GM18520 (cell line): ENCODE results near the gene CRABP2.
A peak's percentile ranks its signal among the peaks of the same experiment; 100 is the strongest.

Source experiments
- ATAC-seq: cut with Tn5 transposase; IDR thresholded peaks from one replicate; pipeline ENCODE4 v1.9.1; 2021; ENCODE audit not compliant: unreplicated experiment

Gene CRABP2

DNA sequence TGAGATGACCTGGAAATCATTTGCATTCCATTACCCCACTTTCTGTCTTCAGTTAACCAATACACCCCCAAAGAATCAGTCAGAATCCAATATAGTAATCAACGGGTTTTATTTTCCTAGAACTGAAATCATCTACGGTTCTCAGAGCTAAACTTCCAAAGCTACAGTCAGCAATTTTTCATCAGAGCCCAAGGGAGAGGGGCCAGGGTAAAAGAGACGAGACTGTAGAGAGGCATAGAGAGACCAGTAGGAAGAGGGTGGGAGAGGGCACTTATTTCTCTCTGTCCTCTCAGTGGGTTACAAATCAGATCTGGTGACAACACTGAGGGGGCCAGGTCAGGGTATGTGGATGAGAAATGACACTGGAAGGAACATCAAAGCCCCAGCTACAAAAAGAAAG lies 36.6 kb upstream of the CRABP2 start:
- ATAC-seq = no peak

DNA sequence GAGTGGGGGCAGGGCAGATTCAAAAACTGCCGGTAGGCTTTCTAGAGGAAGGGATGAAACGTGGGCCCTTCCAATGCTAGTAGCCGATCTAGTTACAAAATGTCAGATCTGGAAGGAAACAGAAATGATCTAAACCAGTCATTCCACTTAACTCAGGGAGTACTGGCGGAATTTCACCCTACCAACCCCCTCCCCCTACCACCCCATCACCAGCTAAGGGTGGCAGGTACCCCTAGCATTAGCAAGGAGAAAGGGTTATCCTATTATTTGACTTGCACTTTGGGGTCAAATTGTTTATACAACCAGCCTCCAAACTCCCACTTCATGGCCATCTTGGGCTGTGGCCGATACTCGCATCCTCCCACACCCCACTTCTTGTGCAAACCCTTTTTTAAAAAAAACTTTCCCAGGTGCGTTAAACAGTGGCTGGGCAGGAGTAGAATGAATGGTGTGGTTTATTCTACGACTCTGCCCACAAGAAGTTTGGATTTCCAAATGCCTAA lies 36.1 kb upstream of the CRABP2 start:
- ATAC-seq = no peak

DNA sequence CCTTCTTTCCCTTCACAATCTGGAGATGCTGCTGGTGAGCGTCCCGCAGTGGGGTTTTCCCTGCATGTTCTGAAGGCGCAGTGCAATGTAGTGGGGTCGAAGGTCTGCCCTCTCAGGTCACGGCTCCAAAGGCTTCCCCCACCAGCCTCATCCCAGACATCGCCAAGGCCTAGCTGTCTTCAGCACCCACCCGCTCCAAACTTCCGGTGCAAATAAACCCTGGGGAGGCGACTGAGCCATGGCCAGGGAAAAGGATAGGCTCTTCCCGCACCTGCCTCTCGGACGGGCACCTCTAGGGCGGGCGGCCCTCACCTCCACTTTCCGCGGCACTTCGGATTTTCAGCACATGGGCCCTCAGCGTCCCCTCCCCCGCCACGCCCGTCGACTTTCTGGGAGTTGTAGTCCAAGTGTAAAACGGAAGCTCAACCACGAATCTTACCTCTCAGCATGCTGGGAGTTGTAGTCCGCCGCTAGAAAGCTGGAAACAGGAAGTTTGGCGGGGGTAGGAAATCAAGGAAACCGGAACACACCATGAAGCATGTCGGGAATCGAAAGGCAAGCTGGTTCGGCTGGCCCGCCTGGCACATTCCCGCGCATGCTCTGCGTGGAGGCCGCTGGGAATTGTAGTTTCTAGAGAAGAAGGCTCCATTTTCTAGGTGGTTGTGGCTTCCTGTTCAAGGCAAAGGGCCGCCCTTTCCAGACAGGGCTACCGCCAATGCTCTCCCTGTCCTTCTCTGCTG lies 35.5 kb upstream of the CRABP2 start, which contains the start of gene MRPL24:
Gene MRPL24, minus strand, starts transcription at position 348 of the 740 bp plus-strand sequence. CDS start 2,384 bp downstream, outside the sequence.
- peak; percentile 81 for ATAC-seq

DNA sequence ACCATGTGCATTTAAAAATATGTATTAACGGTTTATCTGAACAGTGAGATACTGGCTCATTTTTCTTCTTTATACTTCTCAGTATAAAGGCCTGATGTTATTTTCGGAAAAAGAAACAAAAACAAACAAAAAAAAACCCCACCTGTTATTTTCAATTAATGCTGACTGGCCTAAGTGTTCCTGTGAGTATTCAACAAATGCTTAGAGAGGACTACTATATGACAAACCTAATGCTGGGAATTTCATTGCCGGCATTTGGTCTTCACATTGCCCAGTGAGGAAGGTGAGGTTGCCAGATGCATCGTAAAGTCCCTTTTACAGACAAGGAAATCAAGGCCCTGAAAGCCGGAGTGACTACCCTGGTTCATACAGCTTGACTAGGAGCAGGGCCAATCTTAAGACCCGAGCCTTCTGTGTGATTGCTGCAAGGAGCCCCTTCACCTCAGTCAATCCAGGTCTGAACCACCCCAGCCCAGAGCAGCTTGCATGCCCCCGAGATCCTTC lies 34.9 kb upstream of the CRABP2 start:
- ATAC-seq = no peak

DNA sequence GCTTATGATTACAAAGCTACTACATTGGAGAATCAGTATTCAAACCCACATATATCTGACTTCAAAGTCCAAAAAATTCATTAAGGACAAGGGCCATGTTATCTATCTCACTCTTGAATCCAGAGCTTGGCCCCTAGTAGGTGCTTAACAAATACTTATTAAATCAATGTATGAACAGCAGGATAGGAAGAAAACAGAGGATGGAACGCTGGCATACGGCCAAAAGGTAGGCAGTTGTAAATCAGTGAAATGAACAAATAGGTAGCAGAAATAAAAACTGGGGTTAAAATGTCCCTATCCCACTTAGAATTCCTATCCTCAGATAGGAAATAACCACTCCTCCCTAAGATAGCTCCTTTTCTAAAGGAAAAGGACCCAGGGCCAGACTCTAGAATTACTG lies 33.5 kb upstream of the CRABP2 start:
- no peak for ATAC-seq

DNA sequence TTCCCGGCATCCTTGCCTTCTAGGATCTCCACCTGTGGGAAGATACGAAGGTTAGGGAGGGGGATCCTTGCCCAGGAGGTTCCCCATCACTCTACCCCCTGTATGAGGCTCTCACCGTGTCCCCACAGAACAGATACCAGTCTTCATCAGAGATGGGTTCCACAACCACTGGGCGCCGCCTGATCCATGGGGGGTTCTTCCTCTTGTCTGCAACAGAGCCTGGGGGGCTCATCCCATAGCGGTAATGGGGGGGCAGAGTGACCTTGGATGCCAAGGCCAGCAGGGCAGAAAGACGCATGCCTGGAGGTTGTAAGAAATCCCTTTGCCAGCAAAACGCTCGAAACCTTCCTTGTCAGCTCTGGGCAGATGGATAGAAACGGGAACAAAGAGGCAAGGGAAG lies 33.0 kb upstream of the CRABP2 start:
- ATAC-seq = no peak

DNA sequence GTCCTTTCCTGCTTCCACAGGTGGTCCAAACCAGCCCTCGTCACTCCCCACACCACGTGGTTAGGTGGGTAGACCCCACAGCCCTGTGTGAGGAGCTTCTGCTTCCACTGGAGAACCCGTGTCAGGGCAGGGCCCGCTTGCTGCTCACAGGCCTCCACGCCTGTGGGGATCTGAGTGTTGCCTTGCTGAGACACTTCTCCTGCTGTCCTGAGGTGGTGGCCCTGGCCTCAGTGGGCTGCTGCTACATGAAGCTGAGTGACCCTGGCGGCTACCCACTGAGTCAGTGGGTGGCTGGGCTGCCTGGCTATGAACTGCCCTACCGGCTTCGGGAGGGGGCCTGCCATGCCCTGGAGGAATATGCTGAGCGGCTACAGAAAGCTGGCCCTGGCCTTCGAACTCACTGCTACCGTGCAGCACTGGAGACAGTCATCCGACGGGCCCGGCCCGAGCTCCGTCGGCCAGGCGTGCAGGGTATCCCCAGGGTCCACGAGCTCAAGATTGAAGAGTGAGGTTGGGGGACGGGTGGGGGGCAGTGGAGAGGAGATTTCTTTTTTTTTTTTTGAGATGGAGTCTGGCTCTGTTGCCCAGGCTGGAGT lies 28.7 kb upstream of the CRABP2 start:
- ATAC-seq = no peak

DNA sequence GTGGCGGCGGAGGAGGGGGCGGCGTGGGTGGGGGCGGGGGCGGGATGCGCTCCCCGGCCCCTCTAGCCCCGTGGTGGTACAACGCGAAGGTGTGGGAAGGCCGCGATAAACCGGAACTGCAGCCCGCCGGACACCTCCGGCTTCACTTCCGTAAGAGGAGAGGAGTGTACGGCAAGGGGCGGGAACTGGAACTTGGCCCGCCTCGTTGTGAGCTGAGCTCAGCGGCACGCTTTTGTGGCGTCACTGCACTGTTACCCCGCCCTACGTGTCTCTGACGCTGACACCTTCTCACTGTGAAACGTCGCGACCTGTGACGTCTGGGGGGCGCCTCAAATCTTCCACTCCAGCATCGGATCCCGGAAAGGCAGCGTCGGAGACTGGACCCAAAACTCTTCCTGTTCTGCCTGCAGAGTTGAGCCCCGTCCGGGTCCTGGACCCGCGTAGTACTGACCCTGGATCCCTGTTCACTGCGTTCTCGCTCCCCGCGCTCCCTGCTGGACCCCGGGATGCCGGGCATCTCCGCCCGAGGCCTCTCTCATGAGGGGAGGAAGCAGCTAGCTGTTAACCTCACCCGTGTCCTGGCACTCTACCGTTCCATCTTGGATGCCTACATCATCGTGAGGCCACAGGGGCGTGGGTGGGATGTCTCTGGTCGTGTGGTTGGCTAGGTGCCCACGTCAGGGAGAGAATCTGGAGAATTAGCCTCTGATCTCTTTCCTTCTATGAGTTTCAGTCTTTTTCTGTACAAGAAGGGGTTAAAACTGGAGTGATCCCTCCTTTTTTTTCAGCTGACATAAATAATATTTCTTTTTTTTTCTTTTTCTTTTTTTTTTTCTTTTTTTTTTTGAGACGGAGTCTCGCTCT lies 23.4 kb upstream of the CRABP2 start, which contains the start of gene ISG20L2:
Gene ISG20L2, minus strand, starts transcription at position 168 of the 864 bp plus-strand sequence. CDS start 1,114 bp downstream, outside the sequence.
- peak; percentile 79 for ATAC-seq

DNA sequence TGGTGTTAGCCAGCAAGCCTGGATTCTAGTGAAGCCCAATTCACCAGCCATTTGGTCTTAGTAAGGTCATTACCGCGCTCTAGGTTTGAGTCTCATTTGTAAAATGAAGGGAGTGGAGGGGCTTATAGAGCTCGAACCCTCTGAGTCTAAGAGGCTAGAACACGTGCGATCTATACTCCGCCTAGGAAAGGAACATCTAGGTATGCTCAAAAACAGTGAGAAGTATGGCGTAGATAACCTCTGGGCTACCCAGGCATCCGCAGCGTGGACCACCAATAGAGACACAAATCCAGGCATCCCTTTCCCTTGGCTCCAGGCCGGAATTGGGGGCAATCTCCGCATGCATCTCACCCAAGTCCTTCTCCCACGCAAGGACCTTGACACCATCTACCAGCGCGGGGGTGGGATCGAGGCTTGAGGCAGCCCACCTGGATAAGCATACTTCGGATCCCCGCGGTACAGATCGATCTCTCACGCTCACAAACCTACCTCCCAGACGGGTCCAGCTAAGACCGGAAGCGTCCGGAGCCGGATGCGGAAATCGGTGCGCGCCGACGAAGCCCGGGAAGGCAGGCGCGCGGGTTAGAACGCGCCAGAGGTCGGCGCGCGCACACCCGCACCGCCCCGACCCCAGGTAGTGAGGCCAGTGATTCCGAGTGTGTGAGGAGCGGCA lies 22.7 kb upstream of the CRABP2 start, which contains the start of gene METTL25B:
Gene METTL25B, plus strand, starts transcription at position 544 of the 673 bp plus-strand sequence. CDS start 636 bp downstream, outside the sequence.
- peak; percentile 33 for ATAC-seq

DNA sequence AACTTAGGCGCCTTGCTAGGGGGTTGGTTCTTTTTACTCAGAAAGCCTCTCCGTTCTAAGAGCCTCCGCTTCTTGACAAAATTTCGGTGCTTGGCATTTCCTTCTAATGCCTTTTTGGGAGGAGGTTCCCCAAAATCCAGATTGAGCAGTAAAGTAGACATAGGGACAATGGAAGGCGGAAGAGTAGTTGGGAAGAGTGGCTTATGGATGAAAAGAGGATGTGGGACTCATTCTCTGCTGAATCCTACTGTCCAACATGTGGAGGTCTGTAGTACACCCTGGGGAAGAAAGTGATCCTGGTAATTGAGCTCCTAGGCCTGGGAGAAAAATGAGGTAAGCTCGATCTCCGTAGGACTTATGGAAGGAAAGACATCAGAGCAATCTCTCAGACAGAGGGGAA lies 22.1 kb upstream of the CRABP2 start:
- no peak for ATAC-seq

DNA sequence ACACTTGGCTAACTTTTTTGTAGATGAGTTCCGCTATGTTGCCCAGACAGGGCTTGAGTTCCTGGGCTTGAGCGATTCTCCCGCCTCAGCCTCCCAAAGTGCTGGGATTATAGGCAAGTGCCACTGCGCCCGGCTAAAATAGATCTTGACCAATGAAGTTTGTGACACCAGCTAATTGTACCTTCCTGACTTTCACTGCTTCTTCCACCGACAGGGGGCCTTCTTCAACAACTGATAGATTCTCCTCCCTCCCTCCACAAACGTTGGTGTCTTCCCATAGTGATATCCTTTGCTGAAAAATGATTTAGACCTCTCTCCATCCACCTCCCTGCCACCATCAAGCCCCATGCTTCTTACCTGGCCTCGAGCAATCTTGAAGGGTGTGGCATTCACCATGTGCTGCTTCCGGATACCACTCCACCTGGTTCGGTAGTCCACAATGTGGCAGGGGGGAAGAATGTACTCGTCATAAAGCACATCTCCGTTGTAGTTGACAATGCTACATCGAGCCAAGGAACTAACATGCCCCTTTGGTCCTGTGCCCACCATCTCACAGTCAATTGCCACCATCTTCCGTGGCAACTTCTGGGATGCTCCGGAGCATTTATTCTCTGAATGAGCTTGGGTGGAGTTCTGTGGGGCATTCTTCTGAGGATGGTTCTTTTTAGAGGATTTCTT lies 21.3 kb upstream of the CRABP2 start:
- no peak for ATAC-seq

DNA sequence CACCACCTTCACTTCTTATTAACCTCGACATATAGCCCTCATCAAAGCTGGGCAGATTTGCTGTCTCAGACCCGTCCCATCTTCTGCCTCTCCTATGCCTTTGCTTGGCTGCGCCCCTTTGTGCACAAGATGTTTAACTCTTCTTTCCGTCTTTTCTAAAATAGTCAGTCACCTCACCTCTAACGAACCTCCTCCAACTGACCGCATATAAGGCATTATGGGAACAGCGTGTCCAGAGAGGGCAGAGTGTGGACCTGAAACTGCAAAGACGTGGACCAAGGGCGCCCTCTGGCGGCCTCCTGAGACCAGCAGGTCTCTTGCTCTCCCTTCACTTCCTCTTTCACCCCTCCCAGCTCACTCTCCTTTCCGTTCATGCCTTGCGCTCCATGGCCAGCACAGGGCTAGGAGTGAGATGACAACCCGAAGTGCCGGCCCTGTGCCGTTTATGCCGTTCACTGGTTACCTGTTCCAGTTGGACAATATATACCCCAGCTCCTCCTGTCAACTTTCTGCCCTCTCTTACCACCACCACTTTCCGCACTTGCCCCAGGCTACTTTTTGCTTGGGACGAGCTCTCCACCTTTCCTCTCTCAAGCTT lies 20.4 kb upstream of the CRABP2 start:
- peak; percentile 38 for ATAC-seq

DNA sequence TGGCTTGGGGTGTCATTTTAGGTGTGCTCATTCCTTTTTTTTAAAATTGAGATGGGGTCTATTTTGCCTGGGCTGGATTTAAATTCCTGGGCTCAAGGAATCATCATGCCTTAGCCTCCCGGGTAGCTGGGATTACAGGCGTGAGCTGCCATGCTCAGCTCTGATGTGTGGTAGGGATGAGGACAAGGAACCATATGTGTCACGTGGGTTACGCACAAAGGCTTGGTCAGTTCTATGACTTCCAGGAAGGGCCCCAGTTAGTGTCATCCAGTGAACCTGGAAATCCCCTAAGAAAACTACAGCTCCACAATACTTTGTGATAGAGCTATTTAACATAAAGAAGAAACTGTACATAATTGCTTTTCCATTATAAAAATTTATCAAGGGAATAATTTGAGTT lies 16.2 kb upstream of the CRABP2 start:
- ATAC-seq = no peak

DNA sequence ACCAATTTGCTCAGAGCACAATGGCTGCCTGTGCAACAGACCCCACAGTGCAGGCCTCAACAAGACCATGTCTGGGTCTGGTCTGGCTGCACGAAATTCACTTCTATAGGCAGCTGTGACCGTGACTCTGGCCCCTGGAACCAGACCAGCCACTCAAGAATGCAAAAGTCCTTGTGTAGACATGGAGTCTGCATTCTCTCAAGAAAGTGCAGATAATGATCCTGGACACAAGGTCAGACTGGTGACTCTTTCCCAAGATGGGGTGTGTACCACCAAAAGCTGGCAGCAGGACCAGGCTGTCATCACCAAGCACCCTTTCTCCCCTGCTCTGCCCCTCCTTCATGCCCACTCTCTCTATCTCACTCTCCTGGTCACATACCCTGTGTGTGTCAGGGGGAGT lies 15.7 kb upstream of the CRABP2 start:
- ATAC-seq = no peak

DNA sequence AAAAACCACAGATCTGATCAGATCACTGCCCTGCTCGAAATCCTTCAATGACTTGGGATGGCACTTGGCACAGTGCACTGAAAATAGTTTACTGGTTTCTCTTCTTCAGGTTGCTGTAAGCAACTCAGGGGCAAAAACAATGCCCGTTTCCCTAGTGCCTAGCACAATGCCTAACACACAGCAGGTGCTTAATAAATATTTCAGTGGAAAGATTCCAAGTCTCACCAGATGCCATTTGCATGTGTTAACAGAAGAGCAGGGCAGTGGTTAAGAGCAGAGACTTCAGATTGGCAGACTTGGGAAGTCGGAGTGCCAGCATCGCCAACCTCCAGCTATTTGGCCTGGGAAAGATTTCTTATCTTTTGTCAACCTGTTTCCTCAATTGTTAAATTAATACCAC lies 12.0 kb upstream of the CRABP2 start:
- no peak for ATAC-seq

DNA sequence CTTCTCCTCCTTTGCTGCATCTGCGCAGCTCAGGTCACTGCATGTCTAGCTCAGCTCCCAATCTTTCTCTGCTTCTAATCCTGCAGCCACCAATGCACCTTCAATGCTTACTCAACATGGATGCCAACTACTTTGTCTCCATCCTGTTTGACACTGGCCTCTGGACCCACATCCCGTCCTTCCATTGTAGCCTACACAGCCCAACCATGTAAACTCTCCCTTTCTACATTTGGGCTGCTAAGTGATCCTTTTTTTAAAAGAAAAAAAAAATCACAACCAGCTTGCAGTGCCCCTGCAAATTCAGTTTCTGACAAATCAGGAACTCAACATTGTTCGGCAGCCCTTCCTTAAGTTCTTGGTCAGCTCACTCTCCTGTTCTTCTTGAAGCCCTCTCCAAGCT lies 9.4 kb upstream of the CRABP2 start:
- ATAC-seq = no peak

DNA sequence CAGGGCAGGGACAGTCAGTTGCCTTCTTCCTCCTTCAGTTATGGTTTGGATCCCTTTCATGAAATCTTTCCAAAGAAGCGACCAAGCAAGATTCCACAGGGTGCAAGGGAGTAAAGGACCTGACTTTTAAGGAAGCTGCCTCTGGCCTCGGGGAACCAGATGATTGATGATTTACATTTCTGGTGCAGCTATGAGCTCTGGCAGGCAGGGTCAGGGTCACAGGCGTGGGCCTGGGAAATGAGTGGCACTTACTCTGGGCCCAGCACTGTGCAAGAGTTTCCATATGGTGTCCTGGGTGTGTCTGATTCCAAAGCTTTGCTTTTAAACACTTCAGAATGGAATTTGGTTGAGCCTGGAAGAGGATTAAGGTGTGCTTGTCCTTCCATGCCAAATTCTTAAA lies 7.2 kb upstream of the CRABP2 start:
- no peak for ATAC-seq

DNA sequence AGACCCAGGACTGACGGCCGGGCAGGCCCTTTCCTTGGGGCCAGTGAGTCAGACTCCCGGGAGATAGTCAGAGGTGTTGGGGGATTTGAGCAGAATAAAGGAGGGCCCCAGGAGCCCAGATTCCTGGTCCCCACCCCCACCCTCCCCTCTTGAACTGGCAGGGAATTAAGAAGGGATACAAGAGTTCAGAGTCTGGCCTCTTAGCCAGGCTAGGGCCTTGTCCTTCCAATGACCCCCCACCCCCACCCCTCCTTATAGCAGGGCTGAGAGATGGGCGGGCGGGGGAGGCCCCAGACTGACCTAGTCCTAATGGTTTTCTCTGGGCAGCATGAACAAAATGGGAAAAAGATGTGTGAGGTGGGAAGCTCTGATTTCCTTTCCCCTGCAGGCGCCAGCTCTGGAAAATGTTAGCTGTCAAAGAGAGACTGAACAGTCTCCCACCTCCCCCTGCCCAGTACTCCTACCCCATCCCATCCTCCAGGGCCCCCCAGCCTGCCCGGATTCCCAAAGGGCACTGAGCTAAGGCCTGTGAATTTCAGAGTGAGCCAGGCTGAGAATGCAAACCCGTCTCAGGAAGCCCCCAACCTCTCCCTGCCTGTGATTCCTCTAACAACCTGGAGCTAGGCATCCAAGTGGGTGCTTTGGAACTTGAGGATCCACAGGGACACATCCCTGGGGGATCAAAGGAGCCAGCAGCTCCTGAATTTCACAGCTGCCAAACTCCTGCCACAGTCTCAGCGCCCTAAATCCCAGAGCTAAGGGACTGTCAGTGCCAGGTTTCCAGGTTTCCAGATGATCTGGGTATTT lies 5.8 kb upstream of the CRABP2 start:
- no peak for ATAC-seq
